A549 treated with dexamethasone at 1 μM for 4 hours (cell line): ENCODE data around the gene SLC2A1. TPM values are rescaled to one million over a fixed set of nuclear protein-coding genes. Genes with fewer than 3 reads are reported as not detected.

Experiments used
- total RNA-seq: library from RNA; stranded (reverse); fragments of 200-300 nt; extraction: Qiagen RNA extraction; gene quantifications from 5 replicates; pipeline ENCODE4 v1.2.3, GENCODE V29; 2022

The SLC2A1 gene
- total RNA-seq = 101 to 117 TPM (median 109 TPM) in 5 replicates

DNA sequence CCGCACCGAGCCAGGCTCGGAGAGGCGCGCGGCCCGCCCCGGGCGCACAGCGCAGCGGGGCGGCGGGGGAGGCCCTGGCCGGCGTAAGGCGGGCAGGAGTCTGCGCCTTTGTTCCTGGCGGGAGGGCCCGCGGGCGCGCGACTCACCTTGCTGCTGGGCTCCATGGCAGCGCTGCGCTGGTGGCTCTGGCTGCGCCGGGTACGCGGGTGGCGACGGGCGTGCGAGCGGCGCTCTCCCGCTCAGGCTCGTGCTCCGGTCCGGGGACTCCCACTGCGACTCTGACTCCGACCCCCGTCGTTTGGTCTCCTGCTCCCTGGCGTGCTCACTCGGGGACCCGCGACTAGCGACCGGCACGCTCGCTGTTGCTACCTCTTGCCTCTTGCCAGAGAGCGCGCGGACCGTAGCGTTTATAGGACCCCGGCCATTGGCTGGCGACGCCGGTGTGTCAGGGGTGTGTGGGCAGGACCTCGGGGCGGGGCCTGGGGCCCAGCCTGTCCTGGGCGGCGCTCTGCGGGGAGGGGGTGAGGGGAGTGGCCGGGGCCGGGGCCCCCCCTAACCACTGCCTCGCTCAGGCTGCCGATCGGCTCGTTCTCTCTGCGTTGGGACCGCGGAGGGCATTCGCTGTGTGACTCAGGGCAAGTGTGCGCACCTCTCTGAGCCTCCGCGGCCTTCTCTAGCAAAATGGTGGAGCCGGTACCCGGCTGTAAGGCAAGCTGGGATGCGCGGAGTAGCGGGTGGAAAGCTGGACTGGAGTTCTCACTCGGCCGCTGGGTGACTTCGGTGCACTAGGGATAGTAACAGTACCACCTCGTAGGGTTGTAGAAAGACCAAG lies at the start of gene SLC2A1:
Gene SLC2A1 (minus strand): TSS at position 381 of the 832 bp plus-strand sequence. CDS start 217 bp downstream, at position 164.

Other genes starting within 250 kb of the SLC2A1 start
- gene CLDN19, start 218.6 kb downstream of the SLC2A1 start, total RNA-seq = not detected in 5 replicates
- gene P3H1, start 191.8 kb downstream of the SLC2A1 start, total RNA-seq = 21.6 to 33.8 TPM (median 29.0 TPM) in 5 replicates
- 2.1 to 5.9 TPM (median 3.3 TPM) in 5 replicates for gene C1orf50, start 191.6 kb downstream of the SLC2A1 start, total RNA-seq
- gene TMEM269, start 173.9 kb downstream of the SLC2A1 start, total RNA-seq = 0.05 to 0.11 TPM (median 0.08 TPM) in 5 replicates
- 3.5 to 4.6 TPM (median 4.2 TPM) in 5 replicates for gene ERMAP, start 141.7 kb downstream of the SLC2A1 start, total RNA-seq
- gene SVBP, start 141.5 kb downstream of the SLC2A1 start, total RNA-seq = 12.3 to 15.8 TPM (median 13.7 TPM) in 5 replicates
- 6.7 to 8.2 TPM (median 7.4 TPM) in 5 replicates for gene ZNF691, start 112.3 kb downstream of the SLC2A1 start, total RNA-seq
- gene EBNA1BP2, start 213.4 kb upstream of the SLC2A1 start, total RNA-seq = 171 to 197 TPM (median 182 TPM) in 5 replicates
- 0.25 to 0.46 TPM (median 0.35 TPM) in 5 replicates for gene CFAP57, start 213.5 kb upstream of the SLC2A1 start, total RNA-seq